Measurements from ENCODE around the gene DACT1. TPM values are rescaled to one million over a fixed set of nuclear protein-coding genes. Genes with fewer than 3 reads are reported as not detected.
A peak's percentile ranks its signal among the peaks of the same experiment; 100 is the strongest.

Gene DACT1
- total RNA-seq, 1 experiment from 2014 or later = 4.4 TPM

DNA sequence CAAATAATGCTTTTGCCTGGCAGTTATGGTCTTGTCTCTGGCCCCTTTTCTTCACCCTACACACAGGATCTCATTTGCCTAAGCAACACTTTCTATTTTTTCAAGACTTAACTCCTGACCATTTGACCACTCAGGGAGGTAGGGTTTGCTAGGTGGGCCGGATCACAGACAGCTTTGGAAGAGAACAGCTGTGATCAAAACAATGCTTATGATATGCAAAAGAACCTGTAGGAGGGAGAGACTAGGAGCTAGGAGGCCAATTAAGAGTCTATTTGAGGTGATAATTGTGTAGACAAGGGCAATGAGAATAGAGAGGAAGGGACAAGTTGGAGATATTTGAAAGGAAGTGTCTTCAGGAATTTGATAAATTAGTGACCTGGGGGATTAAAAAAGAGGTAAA lies 12.3 kb upstream of the DACT1 start:
- Histone ChIP-seq H2BK15ac (ENCODE audit: low read depth, low read length) (no peak overlapping the region), H3K14ac (ENCODE audit: insufficient read depth, low read length) (no peak overlapping the region), H2BK20ac (ENCODE audit: low read depth, low read length, poor library complexity, severe bottlenecking) (no peak overlapping the region), H2AK5ac (ENCODE audit: insufficient read length, low read length) (no peak overlapping the region), H4K20me1 (ENCODE audit: control insufficient read depth, insufficient read depth, insufficient read length) (no peaks in the 10 kb centered on the region), H3K27ac (ENCODE audit: insufficient read length, low read depth, low read length) (peak overlapping the region; percentile 60), H3K56ac (ENCODE audit: insufficient read length, low read depth, low read length) (no peak overlapping the region), H4K91ac (ENCODE audit: insufficient read length, low read depth, low read length) (no peak overlapping the region), H2AFZ (ENCODE audit: low read length) (no peak overlapping the region), H3K18ac (ENCODE audit: insufficient read length, low read depth, low read length) (no peak overlapping the region), H3K9me3 (ENCODE audit: control insufficient read depth, low read depth, low read length) (no peaks in the 10 kb centered on the region), H3K23me2 (ENCODE audit: insufficient read length, low read depth, low read length, poor library complexity, severe bottlenecking) (no peaks in the 10 kb centered on the region), H3K79me1 (ENCODE audit: insufficient read depth, low read depth, low read length, poor library complexity, severe bottlenecking) (no peaks in the 10 kb centered on the region), H2BK5ac (ENCODE audit: insufficient read length, low read length) (no peak overlapping the region), H3K4ac (ENCODE audit: low read depth, low read length) (no peak overlapping the region), H3K4me1 (ENCODE audit: insufficient read depth, low read length) (peaks cover 12% of the 10 kb centered on the region; the same call in 1 of the 2 replicates), H3K4me2 (ENCODE audit: insufficient read depth, insufficient read length, low read length) (peak overlapping the region; percentile 54), H3K23ac (ENCODE audit: insufficient read length, low read depth, low read length) (no peak overlapping the region), H3T11ph (ENCODE audit: low read length) (no peak overlapping the region), H2BK120ac (ENCODE audit: low read depth, low read length, poor library complexity, severe bottlenecking) (no peak overlapping the region), H3K79me2 (ENCODE audit: insufficient read depth, low read length) (no peaks in the 10 kb centered on the region), H2BK12ac (ENCODE audit: insufficient read length, low read depth, low read length) (no peak overlapping the region), H3K27me3 (ENCODE audit: insufficient read depth, low read length) (no peaks in the 10 kb centered on the region), H4K8ac (replicated peaks; ENCODE audit: insufficient read length, low read depth, low read length) (no peak overlapping the region), H3K9ac (ENCODE audit: extremely low read depth, insufficient read length, low read length) (no peak overlapping the region), H4K5ac (ENCODE audit: insufficient read length, low read depth, low read length) (no peak overlapping the region)
- DNase-seq = peak; percentile 63
- H3K9me3 Mint-ChIP-seq = no peaks in the 10 kb centered on the region; a peak in 2 of 5 replicates
- H3K4me1 Mint-ChIP-seq = peaks cover 53 to 57% of the 10 kb centered on the region in 2 experiments
- no peaks in the 10 kb centered on the region for H3K36me3 Mint-ChIP-seq (ENCODE audit: insufficient read depth in 1 of 3, low read depth in 3 of 3)
- H3K27ac Mint-ChIP-seq = peak overlapping the region in 2 of 3 experiments; percentile 16 to 60; a peak in 5 of 7 replicates
- peaks cover 71% of the 10 kb centered on the region for H3K27me3 Mint-ChIP-seq (ENCODE audit: low read depth)
- no CpG with 5 or more reads among the region's 1 CpG for WGBS (ENCODE audit: extremely low coverage, insufficient read length, low lambda C conversion rate)
- TF ChIP-seq, protein P1, sequence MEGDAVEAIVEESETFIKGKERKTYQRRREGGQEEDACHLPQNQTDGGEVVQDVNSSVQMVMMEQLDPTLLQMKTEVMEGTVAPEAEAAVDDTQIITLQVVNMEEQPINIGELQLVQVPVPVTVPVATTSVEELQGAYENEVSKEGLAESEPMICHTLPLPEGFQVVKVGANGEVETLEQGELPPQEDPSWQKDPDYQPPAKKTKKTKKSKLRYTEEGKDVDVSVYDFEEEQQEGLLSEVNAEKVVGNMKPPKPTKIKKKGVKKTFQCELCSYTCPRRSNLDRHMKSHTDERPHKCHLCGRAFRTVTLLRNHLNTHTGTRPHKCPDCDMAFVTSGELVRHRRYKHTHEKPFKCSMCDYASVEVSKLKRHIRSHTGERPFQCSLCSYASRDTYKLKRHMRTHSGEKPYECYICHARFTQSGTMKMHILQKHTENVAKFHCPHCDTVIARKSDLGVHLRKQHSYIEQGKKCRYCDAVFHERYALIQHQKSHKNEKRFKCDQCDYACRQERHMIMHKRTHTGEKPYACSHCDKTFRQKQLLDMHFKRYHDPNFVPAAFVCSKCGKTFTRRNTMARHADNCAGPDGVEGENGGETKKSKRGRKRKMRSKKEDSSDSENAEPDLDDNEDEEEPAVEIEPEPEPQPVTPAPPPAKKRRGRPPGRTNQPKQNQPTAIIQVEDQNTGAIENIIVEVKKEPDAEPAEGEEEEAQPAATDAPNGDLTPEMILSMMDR (conservative IDR thresholded peaks at IDR 0.05) = no peak
- H3K4me3 Mint-ChIP-seq = peak overlapping the region in 1 of 2 experiments; percentile 39; a peak in 3 of 5 replicates
